HCT116 (cell line): ENCODE results near the gene ZBTB21. TPM values are rescaled to one million over a fixed set of nuclear protein-coding genes. Genes with fewer than 3 reads are reported as not detected.

Experiments used
- ATAC-seq: fragments of 200-7000 bp; cut with Tn5 transposase; 2 replicates; pipeline ENCODE4 v1.9.1; 2020; ENCODE audit warnings: mild to moderate bottlenecking, moderate library complexity
- BruUV-seq: library from RNA; stranded (reverse); fragments of 400-500 nt; replicated peaks from 2 replicates; lab custom pipeline; 2021; lab: Mats Ljungman, UMichigan
- CTCF ChIA-PET: fragments of 300-600 bp; sonication (Branson Sonifier 250); formaldehyde crosslinking; loops from one replicate; lab custom pipeline; 2021; ENCODE audit warnings: antibody characterized with exemption; lab: Charles Lee
- POLR2A ChIA-PET: fragments of 300-600, 350-600 bp; sonication (Branson Sonifier 250); formaldehyde crosslinking; loops from one replicate; lab custom pipeline; 2021; ENCODE audit warnings: antibody characterized with exemption; lab: Charles Lee
- RAD21 ChIA-PET, 2 experiments: fragments of 300-600 bp; sonication (Branson Sonifier 250); formaldehyde crosslinking; loops; one replicate each; lab custom pipeline; 2023; ENCODE audit warnings: low total read pairs in 2 of 2; ENCODE audit not compliant: uncharacterized antibody in 2 of 2, unreplicated experiment in 2 of 2, low non-redundant PET in 1 of 2; lab: Charles Lee
- DNase-seq: peaks from one replicate; pipeline ENCODE4 v3.0.0-alpha.2; 2010; ENCODE audit warnings: low read depth, low spot score
- H2AFZ ChIP-seq: fragments of 200-600 bp; shearing (Covaris generic), sonication (generic); 2 replicates; pipeline ENCODE4 v1.6.1; 2017; ENCODE audit warnings: low read depth, mixed run types, mixed read lengths, antibody characterized with exemption, low read length; ENCODE audit not compliant: poor library complexity, severe bottlenecking
- H3K27ac ChIP-seq: 2 replicates; pipeline ENCODE4 v1.5.1; 2012; ENCODE audit warnings: low read depth, low read length
- H3K27me3 ChIP-seq: fragments of 200-600 bp; sonication (generic); 2 replicates; pipeline ENCODE4 v1.6.1; 2016; ENCODE audit warnings: mixed run types, low read length, mixed read lengths; ENCODE audit not compliant: insufficient read depth
- H3K36me3 ChIP-seq, 2 experiments: fragments of 200-500 bp in 1 of 2; fragments of 200-600 bp in 1 of 2; sonication (Bioruptor generic) in 1 of 2; sonication (generic) in 1 of 2; 2 replicates each; pipeline versions ENCODE4 v1.5.1 to v1.6.1; 2014 to 2016; ENCODE audit warnings: low read length in 2 of 2, inconsistent platforms in 1 of 2, mixed read lengths in 1 of 2, mixed run types in 1 of 2; ENCODE audit not compliant: insufficient read depth in 2 of 2, control insufficient read depth in 1 of 2
- H3K4me1 ChIP-seq, 2 experiments: fragments of 200-600 bp in 1 of 2; sonication (generic) in 1 of 2; 2 replicates each; pipeline versions ENCODE4 v1.5.1 to v1.6.1; 2012 to 2017; ENCODE audit warnings: low read length in 2 of 2, inconsistent platforms in 1 of 2, mild to moderate bottlenecking in 1 of 2, mixed read lengths in 1 of 2, mixed run types in 1 of 2, moderate library complexity in 1 of 2; ENCODE audit not compliant: insufficient read depth in 2 of 2, control insufficient read depth in 1 of 2
- H3K4me2 ChIP-seq: fragments of 200-600 bp; sonication (generic); 2 replicates; pipeline ENCODE4 v1.6.1; 2017; ENCODE audit warnings: mixed run types, low read length, mixed read lengths
- H3K4me3 ChIP-seq, 2 experiments: fragments of 200-600 bp in 1 of 2; sonication (generic) in 1 of 2; replicated peaks in 1 of 2; 2 replicates each; pipeline ENCODE4 v1.5.1; 2011 to 2016; ENCODE audit warnings: low read length in 2 of 2, control low read depth in 1 of 2, low read depth in 1 of 2, mild to moderate bottlenecking in 1 of 2, mixed read lengths in 1 of 2, mixed run types in 1 of 2
- H3K79me2 ChIP-seq: fragments of 200-600 bp; sonication (generic); 2 replicates; pipeline ENCODE4 v1.6.1; 2017; ENCODE audit warnings: mild to moderate bottlenecking, mixed run types, low read length, moderate library complexity, mixed read lengths; ENCODE audit not compliant: insufficient read depth
- H3K9ac ChIP-seq: fragments of 200-600 bp; sonication (generic); 2 replicates; pipeline ENCODE4 v1.6.1; 2016; ENCODE audit warnings: low read length, mixed read lengths
- H3K9me2 ChIP-seq: fragments of 200-600 bp; sonication (generic), shearing (Covaris generic); 2 replicates; pipeline ENCODE4 v1.6.1; 2017; ENCODE audit warnings: mixed run types, mild to moderate bottlenecking, moderate library complexity; ENCODE audit not compliant: insufficient read depth
- H3K9me3 ChIP-seq, 2 experiments: fragments of 200-500 bp in 1 of 2; fragments of 200-600 bp in 1 of 2; sonication (Bioruptor generic) in 1 of 2; sonication (generic) in 1 of 2; 2 replicates each; pipeline ENCODE4 v1.6.1; 2014 to 2017; ENCODE audit warnings: low read length in 2 of 2, mixed read lengths in 2 of 2, inconsistent platforms in 1 of 2, low read depth in 1 of 2, mild to moderate bottlenecking in 1 of 2, mixed run types in 1 of 2, moderate library complexity in 1 of 2; ENCODE audit not compliant: control insufficient read depth in 1 of 2, insufficient read depth in 1 of 2
- H4K20me1 ChIP-seq: fragments of 200-600 bp; sonication (generic), shearing (Covaris generic); 2 replicates; pipeline ENCODE4 v1.6.1; 2017; ENCODE audit warnings: mixed run types, mild to moderate bottlenecking, moderate library complexity; ENCODE audit not compliant: insufficient read depth
- ELF1 ChIP-seq: IDR thresholded peaks from 2 replicates; pipeline ENCODE4 v1.6.1; 2012; ENCODE audit warnings: low read depth, borderline replicate concordance
- EZH2 ChIP-seq: fragments of 200-600 bp; sonication (generic); IDR thresholded peaks from 2 replicates; pipeline ENCODE4 v1.6.1; 2017; ENCODE audit warnings: antibody characterized with exemption, mixed run types
- EZH2phosphoT487 ChIP-seq: fragments of 200-600 bp; IDR thresholded peaks from 2 replicates; pipeline ENCODE4 v1.6.1; 2018; ENCODE audit warnings: antibody characterized with exemption, borderline replicate concordance
- FOSL1 ChIP-seq: IDR thresholded peaks from 2 replicates; pipeline ENCODE4 v1.6.1; 2012; ENCODE audit warnings: low read depth
- JUND ChIP-seq: IDR thresholded peaks from 2 replicates; pipeline ENCODE4 v1.6.1; 2012
- POLR2AphosphoS5 ChIP-seq: IDR thresholded peaks from 2 replicates; pipeline ENCODE4 v1.6.1; 2011; ENCODE audit warnings: mild to moderate bottlenecking, low read depth, low read length, moderate library complexity
- RAD21 ChIP-seq: IDR thresholded peaks from 2 replicates; pipeline ENCODE4 v1.6.1; 2012; ENCODE audit warnings: low read depth, mild to moderate bottlenecking
- ZNF274 ChIP-seq: fragments of 200-500 bp; sonication (Bioruptor generic); IDR thresholded peaks from 2 replicates; pipeline ENCODE4 v1.6.1; 2014; ENCODE audit warnings: mild to moderate bottlenecking, low read depth, low read length, inconsistent platforms
- intact Hi-C: fragments of 100-400 bp; cut with micrococcal nuclease; formaldehyde crosslinking; loops from 2 replicates; pipeline ENCODE4 v1.10.0; 2022
- total RNA-seq: library from RNA; stranded (reverse); gene quantifications from one replicate; pipeline ENCODE4 v1.2.1, GENCODE V29; 2021; ENCODE audit not compliant: unreplicated experiment
- TF ChIP-seq, protein P1 (sequence below): IDR thresholded peaks from 2 replicates; pipeline ENCODE4 v1.6.1; 2011; ENCODE audit warnings: mild to moderate bottlenecking, low read length, moderate library complexity; ENCODE audit not compliant: insufficient replicate concordance; ENCODE audit errors: extremely low read depth
- TF ChIP-seq, protein P2 (sequence below): IDR thresholded peaks from 2 replicates; pipeline ENCODE4 v1.6.1; 2012
- TF ChIP-seq, protein P3 (sequence below): IDR thresholded peaks from 2 replicates; pipeline ENCODE4 v1.6.1; 2012; ENCODE audit warnings: low read depth

The ZBTB21 gene
- total RNA-seq, 1 experiment from 2014 or later = 28.7 TPM

DNA sequence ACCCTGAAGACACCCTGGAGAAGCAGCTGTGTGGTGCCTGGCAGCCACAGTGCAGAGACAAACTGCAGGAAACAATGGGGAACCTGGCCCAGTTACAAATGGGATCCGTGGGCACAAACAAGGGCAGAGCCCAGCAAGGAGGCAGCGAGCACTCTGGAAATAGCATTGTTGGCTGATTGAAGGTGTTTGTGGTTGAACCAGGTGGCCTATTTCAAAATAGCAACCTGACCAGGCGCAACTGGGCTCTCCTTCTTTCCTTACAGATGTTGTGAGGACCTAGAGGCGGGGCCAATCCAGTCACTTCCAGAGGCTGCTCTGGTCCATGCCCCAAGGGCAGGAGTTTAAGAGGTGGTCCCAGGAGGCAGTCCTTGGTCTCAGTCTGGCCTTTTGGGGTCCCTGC lies 21.7 kb upstream of the ZBTB21 start:
- Histone ChIP-seq H3K27ac (no peak overlapping the region), H3K4me2 (no peak overlapping the region), H3K27me3 (no peaks in the 10 kb centered on the region), H3K9me2 (no peaks in the 10 kb centered on the region), H3K9me3 (no peaks in the 10 kb centered on the region; a peak in 1 of 4 replicates), H3K4me1 (no peaks in the 10 kb centered on the region), H3K9ac (no peak overlapping the region), H2AFZ (no peak overlapping the region), H3K79me2 (no peaks in the 10 kb centered on the region), H3K4me3 (no peak overlapping the region), H4K20me1 (no peaks in the 10 kb centered on the region), H3K36me3 (no peaks in the 10 kb centered on the region)
- CTCF ChIA-PET = no interaction called here
- ATAC-seq (no peak), DNase-seq (no peak)
- no TSS peak for BruUV-seq
- TF ChIP-seq FOSL1 (no peak), EZH2 (no peak), RAD21 (no peak)
- TF ChIP-seq, protein P1, sequence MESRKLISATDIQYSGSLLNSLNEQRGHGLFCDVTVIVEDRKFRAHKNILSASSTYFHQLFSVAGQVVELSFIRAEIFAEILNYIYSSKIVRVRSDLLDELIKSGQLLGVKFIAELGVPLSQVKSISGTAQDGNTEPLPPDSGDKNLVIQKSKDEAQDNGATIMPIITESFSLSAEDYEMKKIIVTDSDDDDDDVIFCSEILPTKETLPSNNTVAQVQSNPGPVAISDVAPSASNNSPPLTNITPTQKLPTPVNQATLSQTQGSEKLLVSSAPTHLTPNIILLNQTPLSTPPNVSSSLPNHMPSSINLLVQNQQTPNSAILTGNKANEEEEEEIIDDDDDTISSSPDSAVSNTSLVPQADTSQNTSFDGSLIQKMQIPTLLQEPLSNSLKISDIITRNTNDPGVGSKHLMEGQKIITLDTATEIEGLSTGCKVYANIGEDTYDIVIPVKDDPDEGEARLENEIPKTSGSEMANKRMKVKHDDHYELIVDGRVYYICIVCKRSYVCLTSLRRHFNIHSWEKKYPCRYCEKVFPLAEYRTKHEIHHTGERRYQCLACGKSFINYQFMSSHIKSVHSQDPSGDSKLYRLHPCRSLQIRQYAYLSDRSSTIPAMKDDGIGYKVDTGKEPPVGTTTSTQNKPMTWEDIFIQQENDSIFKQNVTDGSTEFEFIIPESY = no peak
- POLR2A ChIA-PET = no interaction called here
- intact Hi-C loops = no loop called here
- RAD21 ChIA-PET = no interaction called here

DNA sequence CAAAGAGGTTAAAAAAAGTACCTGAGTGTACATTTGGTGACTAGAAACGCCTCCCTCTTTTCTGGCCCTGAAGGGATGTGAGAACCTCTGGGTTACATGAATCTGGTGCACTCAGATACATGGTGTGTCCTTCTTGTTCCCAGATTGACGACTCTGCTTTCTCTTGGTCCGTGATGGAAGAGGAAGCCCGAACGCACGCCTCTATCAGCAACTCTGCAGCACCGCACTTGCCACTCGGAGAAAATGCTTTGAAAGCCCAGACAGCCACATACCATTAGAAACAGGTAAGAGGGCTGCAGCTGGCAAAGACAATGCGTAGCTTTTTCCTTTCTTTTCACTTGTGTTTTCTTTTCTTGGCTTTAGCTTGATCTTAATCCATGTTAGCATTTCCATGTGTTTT lies 21.1 kb upstream of the ZBTB21 start:
- no peak for TF ChIP-seq JUND
- no peak for TF ChIP-seq EZH2phosphoT487
- TF ChIP-seq ELF1 = no peak
- no peak for TF ChIP-seq FOSL1
- TF ChIP-seq, protein P2, sequence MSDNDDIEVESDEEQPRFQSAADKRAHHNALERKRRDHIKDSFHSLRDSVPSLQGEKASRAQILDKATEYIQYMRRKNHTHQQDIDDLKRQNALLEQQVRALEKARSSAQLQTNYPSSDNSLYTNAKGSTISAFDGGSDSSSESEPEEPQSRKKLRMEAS = no peak
- TF ChIP-seq, protein P1 = no peak
- no peak for TF ChIP-seq POLR2AphosphoS5
- no peak for TF ChIP-seq RAD21
- TF ChIP-seq, protein P3, sequence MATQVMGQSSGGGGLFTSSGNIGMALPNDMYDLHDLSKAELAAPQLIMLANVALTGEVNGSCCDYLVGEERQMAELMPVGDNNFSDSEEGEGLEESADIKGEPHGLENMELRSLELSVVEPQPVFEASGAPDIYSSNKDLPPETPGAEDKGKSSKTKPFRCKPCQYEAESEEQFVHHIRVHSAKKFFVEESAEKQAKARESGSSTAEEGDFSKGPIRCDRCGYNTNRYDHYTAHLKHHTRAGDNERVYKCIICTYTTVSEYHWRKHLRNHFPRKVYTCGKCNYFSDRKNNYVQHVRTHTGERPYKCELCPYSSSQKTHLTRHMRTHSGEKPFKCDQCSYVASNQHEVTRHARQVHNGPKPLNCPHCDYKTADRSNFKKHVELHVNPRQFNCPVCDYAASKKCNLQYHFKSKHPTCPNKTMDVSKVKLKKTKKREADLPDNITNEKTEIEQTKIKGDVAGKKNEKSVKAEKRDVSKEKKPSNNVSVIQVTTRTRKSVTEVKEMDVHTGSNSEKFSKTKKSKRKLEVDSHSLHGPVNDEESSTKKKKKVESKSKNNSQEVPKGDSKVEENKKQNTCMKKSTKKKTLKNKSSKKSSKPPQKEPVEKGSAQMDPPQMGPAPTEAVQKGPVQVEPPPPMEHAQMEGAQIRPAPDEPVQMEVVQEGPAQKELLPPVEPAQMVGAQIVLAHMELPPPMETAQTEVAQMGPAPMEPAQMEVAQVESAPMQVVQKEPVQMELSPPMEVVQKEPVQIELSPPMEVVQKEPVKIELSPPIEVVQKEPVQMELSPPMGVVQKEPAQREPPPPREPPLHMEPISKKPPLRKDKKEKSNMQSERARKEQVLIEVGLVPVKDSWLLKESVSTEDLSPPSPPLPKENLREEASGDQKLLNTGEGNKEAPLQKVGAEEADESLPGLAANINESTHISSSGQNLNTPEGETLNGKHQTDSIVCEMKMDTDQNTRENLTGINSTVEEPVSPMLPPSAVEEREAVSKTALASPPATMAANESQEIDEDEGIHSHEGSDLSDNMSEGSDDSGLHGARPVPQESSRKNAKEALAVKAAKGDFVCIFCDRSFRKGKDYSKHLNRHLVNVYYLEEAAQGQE = no peak
- TF ChIP-seq ZNF274 = no peak
- TF ChIP-seq, all 23 proteins: peak for 0
- Histone ChIP-seq H3K4me3 (no peak overlapping the region), H3K9me3 (no peaks in the 10 kb centered on the region; a peak in 1 of 4 replicates), H3K9me2 (no peaks in the 10 kb centered on the region), H3K27me3 (no peaks in the 10 kb centered on the region), H3K79me2 (no peaks in the 10 kb centered on the region), H4K20me1 (no peaks in the 10 kb centered on the region), H3K27ac (no peak overlapping the region), H2AFZ (no peak overlapping the region), H3K4me1 (no peaks in the 10 kb centered on the region), H3K36me3 (no peaks in the 10 kb centered on the region), H3K4me2 (no peak overlapping the region), H3K9ac (no peak overlapping the region)
- ChIA-PET RAD21 (no interaction called here), POLR2A (no interaction called here), CTCF (no interaction called here)
- no peak for DNase-seq
- intact Hi-C loops = no loop called here
- BruUV-seq = no TSS peak
- ATAC-seq = no peak
